ENCODE results near the gene GOLPH3. TPM values are rescaled to one million over a fixed set of nuclear protein-coding genes. Genes with fewer than 3 reads are reported as not detected.

GOLPH3 gene
- total and polyA plus RNA-seq, 2 of the 4 experiments (the other 2 are of a cell fraction) = 38.2 to 41.3 TPM

DNA sequence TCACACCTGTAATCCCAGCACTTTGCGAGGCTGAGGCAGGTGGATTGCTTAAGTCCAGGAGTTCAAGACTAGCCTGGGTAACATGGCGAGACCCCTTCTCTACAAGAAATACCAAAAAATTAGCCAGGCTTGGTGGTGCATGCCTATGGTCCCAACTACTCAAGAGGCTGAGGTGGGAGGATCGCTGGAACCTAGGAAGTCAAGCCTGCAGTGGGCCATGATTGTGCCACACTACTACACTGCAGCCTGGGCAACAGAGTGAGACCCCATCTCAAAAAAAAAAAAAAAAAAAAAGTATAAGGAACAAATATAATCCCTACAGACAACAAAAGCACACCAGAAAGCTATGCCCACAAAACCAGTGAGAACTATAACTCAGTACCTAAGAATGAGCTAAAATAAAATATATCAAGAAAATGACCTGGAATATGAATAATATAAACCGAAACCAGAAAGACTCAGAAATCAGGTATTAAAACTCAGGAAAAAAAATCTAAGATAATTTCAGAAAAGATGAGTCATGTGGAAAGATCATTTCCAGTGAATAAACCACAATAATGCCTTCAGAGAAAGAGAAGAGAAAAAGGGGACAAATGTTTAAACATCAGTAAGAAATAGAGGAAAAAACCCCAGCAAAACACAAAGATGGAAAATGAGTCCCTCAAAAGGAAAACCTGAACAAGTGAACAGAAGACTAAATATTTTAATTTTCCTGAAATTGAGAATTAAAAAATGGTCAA lies 57.4 kb downstream of the GOLPH3 start (continued):
- no peak for TF ChIP-seq NFE2L2 (IDR thresholded peaks at IDR 0.05; ENCODE audit: low read depth, low read length)

GRCh38 chr5:32115985-32116384 lies 58.1 kb downstream of the GOLPH3 start:
- peaks cover 33 to 49% of the 10 kb centered on the region in 2 experiments for H3K79me1 ChIP-seq (ENCODE audit: low read depth in 1 of 2, low read length in 2 of 2)
- peaks cover 6% of the 10 kb centered on the region; the same call in 1 of the 2 replicates for H3K4me1 ChIP-seq (ENCODE audit: control insufficient read depth, insufficient read depth, low read length)
- no peak overlapping the region for H3K18ac ChIP-seq (ENCODE audit: low read depth, low read length)
- no peak overlapping the region for H2BK5ac ChIP-seq (ENCODE audit: low read depth, low read length, poor library complexity, severe bottlenecking)
- no peak overlapping the region for H3K27ac ChIP-seq (ENCODE audit: insufficient read depth, low read length)
- dilution Hi-C loops (cut with HindIII; ENCODE audit: low sequenced_read_pairs, unreplicated experiment) (no loop called here), intact Hi-C loops (cut with micrococcal nuclease) (no loop called here), in situ Hi-C loops (cut with MboI; ENCODE audit: low sequenced_read_pairs) (no loop called here)
- H3K4me2 ChIP-seq (ENCODE audit: low read depth, low read length) = no peak overlapping the region
- peak overlapping the region; percentile 13; the same call in 1 of the 2 replicates for H4K91ac ChIP-seq (ENCODE audit: insufficient read depth, low read depth, low read length)
- no peak overlapping the region for H3K4me3 ChIP-seq (ENCODE audit: insufficient read depth, low read depth, low read length)
- H3K23ac ChIP-seq (ENCODE audit: low read depth, low read length) = no peak overlapping the region; the same call in 1 of the 2 replicates
- no peak overlapping the region for H2BK20ac ChIP-seq (ENCODE audit: low read depth, low read length)
- H4K20me1 ChIP-seq (ENCODE audit: insufficient read depth, low read length) = peaks cover 12% of the 10 kb centered on the region; the same call in 1 of the 2 replicates
- no peak for TF ChIP-seq RFX5 (IDR thresholded peaks at IDR 0.05; ENCODE audit: low read depth, low read length)
- no peak for TF ChIP-seq NFE2L2 (IDR thresholded peaks at IDR 0.05; ENCODE audit: low read depth, low read length)
- TF ChIP-seq MXI1 (IDR thresholded peaks at IDR 0.05; ENCODE audit: borderline replicate concordance, low read depth, low read length) = no peak
- TF ChIP-seq MAZ (IDR thresholded peaks at IDR 0.05; ENCODE audit: borderline replicate concordance, low read depth, low read length) = no peak
- no peak for TF ChIP-seq POLR2A (IDR thresholded peaks at IDR 0.05; ENCODE audit: low read depth, low read length)
- no peak for TF ChIP-seq SMC3 (IDR thresholded peaks at IDR 0.05; ENCODE audit: low read depth, low read length)
- H3K9ac ChIP-seq (ENCODE audit: low read depth, low read length) = no peak overlapping the region
- H2AK9ac ChIP-seq (replicated peaks; ENCODE audit: low read depth, low read length, poor library complexity) = no peak overlapping the region
- ChIA-PET POLR2A (ENCODE audit: unreplicated experiment) (no interaction called here), CTCF (interaction anchor here (0.7 to 1.0 kb wide), 2 partner anchors 10 to 23 kb away, joined by 3 read pairs; no protein-coding TSS in a partner anchor)
- H2BK120ac ChIP-seq (ENCODE audit: low read depth, low read length) = no peak overlapping the region
- ATAC-seq (ENCODE audit: low read depth) (peak; percentile 38; the same call in 1 of the 2 replicates), DNase-seq (no peak)
- no peak overlapping the region for H2AK5ac ChIP-seq (ENCODE audit: low read depth, low read length)
- H3K9me3 ChIP-seq (ENCODE audit: control insufficient read depth, insufficient read depth, low read length) = no peaks in the 10 kb centered on the region
- no peak overlapping the region for H2BK15ac ChIP-seq (ENCODE audit: low read depth, low read length)
- peaks cover 32% of the 10 kb centered on the region for H3K36me3 ChIP-seq (ENCODE audit: control insufficient read depth, insufficient read depth, low read length)
- no peak overlapping the region for H3K14ac ChIP-seq (replicated peaks; ENCODE audit: low read depth, low read length)
- no peak overlapping the region for H3K4ac ChIP-seq (ENCODE audit: low read depth, low read length)
- no peak overlapping the region for H4K8ac ChIP-seq (ENCODE audit: low read depth in 2 of 2, low read length in 2 of 2)
- H3K9me1 ChIP-seq (ENCODE audit: insufficient read depth, low read length) = peaks cover 10% of the 10 kb centered on the region; the same call in 1 of the 2 replicates
- WGBS, 2 experiments (ENCODE audit: extremely low coverage in 2 of 2, insufficient read length in 1 of 2) = no CpG with 5 or more reads among the region's 3 CpGs
- no TSS peak for BruUV-seq (replicated peaks)
- no peaks in the 10 kb centered on the region for H3K27me3 ChIP-seq (ENCODE audit: control insufficient read depth, insufficient read depth, low read length)
- no peak overlapping the region for H2AFZ ChIP-seq (replicated peaks; ENCODE audit: low read length, poor library complexity)
- no peak overlapping the region for H3K56ac ChIP-seq (ENCODE audit: extremely low read depth, insufficient read depth, low read length)
- 0 out of 2 replicates have a peak overlapping the region, but pooled peaks have one; percentile 51 for H4K5ac ChIP-seq (ENCODE audit: low read depth, low read length)

Measured in IMR-90 (cell line).